GM06990 (cell line): ENCODE data around the gene TMEM208.

ENCODE experiments used
- DNase-seq: peaks from one replicate; pipeline ENCODE4 v3.0.0-alpha.2; 2011; ENCODE audit not compliant: insufficient read length; ENCODE audit errors: extremely low read depth
- H3K27me3 ChIP-seq: replicated peaks from 2 replicates; pipeline ENCODE4 v1.6.0; 2011; ENCODE audit warnings: low read length; ENCODE audit not compliant: control insufficient read depth, insufficient read depth
- H3K36me3 ChIP-seq: 2 replicates; pipeline ENCODE4 v1.5.1; 2011; ENCODE audit warnings: low read length; ENCODE audit not compliant: control insufficient read depth, insufficient read depth
- H3K4me3 ChIP-seq: replicated peaks from 2 replicates; pipeline ENCODE4 v1.5.1; 2011; ENCODE audit warnings: low read depth, mild to moderate bottlenecking, control low read depth, low read length
- CTCF ChIP-seq: IDR thresholded peaks from 2 replicates; pipeline ENCODE4 v1.5.1; 2011; ENCODE audit warnings: low read length, control low read depth, mild to moderate bottlenecking, inconsistent platforms; ENCODE audit not compliant: insufficient read depth, poor library complexity, severe bottlenecking

The TMEM208 gene

GRCh38 chr16:67227567-67227921, 614 bp downstream of the TMEM208 start:
- H3K36me3 ChIP-seq, result peaks cover 34% of the 10 kb centered on the region
- no peaks in the 10 kb centered on the region for H3K27me3 ChIP-seq
- no peak for DNase-seq
- peak overlapping the region; percentile 85 for H3K4me3 ChIP-seq
- no peak for TF ChIP-seq CTCF

- no peaks in the 10 kb centered on the region for H3K27me3 ChIP-seq
Observed at GRCh38 chr16:67228034-67228785, 1.3 kb downstream of the TMEM208 start.

DNA sequence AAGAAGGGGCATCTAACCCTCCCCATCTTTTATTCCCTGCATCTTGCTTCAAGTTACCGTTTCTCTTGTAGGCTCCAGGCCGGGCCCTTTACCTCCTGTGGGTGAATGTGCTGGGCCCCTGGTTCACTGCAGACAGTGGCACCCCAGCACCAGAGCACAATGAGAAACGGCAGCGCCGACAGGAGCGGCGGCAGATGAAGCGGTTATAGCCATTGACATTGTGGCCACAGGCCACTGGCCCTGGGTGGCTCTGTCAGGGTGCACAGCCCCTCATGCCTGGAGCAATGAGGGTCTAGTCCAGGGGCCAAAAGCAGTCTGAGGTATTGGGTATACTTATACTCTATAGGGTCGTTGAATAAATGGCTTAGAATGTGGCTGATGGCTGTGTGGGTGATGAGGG, 2.0 kb downstream of the TMEM208 start:
- Histone ChIP-seq H3K27me3 (no peaks in the 10 kb centered on the region), H3K36me3 (peaks cover 38% of the 10 kb centered on the region), H3K4me3 (no peak overlapping the region)
- no peak for TF ChIP-seq CTCF
- no peak for DNase-seq

More at GRCh38 chr16:67228034-67228785, 1.3 kb downstream of the TMEM208 start:
- TF ChIP-seq CTCF, result no peak
- DNase-seq, result no peak
- Histone ChIP-seq H3K36me3 (peaks cover 34% of the 10 kb centered on the region), H3K4me3 (peak overlapping the region; percentile 85)

DNA sequence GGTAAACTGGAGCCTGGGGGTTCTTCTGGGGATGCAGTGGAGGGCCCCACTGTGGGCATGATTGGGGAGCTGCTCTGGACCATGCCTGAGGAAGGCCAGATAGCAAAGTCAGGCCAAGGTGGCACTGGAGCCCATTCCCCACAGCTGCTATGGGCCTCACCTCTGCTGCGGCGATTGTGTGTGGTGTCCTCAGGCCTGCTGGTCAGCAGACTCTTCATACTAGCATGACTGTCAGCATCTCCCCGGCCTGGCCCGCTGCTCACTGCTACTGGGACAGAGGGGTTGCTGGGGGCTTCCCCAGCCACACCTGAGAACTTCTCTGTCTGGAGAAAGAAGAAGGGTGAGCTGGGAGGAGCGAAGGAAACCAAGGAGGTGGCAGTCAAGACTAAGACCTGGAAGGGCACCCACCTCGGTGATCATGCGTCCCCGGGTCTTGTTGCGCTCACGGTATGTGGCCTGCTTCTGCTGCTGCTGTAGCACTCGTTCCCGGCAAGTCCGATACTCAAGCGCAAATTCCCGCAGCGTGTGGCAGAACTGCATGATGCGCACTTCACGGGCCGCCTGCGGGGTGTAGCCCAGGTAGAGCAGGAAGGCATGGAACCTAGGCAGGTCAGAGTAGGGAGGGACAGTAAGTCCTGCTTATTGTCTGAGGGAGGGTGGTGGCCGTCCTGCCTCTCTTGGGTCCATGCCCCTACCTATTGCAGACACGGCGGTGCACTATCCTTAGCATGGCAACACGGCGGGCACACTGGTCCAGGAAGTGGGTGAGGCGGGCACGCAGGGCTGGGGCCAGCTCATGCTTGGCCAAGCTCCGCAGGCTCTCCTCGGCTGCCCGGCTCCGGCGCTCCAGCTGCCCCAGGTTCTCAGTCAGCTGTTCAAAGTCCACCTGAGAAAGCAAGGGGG, 3.2 kb downstream of the TMEM208 start:
- peaks cover 39% of the 10 kb centered on the region for H3K36me3 ChIP-seq

DNA sequence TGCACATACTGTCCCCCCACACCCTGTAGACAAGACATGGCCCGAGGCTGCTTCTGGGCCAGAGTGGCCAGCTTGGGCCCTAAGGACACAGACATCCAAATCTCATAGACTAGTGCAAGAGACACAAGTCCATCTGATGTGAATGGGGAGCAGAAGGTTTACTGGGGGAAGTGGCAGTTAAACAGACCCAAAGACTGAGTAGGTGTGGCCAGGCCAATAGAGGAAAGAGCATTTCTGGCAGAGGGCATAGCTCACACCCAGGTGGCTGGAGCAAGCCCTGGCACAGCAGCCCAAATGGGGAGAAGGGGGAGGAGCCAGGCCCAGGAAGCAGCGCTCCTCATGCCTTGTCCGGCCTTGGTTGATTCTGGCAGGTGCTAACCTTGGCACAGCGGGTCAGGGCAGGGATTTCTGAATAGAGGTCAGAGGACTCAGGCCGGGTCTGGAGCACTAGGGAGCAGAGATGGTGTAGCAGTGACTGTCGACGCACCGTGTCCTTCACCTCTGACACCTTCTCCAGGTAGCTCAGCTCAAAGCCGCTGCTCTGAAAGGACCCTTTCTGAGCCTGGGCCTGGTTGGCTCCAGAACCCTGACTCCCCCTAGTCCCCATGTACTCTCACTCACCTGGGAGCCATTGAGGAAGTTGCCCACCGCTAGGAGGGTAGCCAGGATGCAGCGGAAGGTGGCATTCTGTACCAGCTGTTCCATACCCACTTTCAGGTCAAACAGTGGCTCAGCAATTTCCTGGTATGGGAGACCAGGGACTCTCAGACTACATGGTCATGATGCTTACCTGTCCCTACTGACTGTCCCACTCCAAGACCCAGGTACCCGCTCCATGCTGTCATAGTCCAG, 4.1 kb downstream of the TMEM208 start:
- Histone ChIP-seq H3K27me3 (no peaks in the 10 kb centered on the region), H3K4me3 (no peak overlapping the region), H3K36me3 (peaks cover 44% of the 10 kb centered on the region)
- TF ChIP-seq CTCF, result no peak
- DNase-seq, result no peak

More for the DNA sequence above, 3.2 kb downstream of the TMEM208 start:
- Histone ChIP-seq H3K4me3 (no peak overlapping the region), H3K27me3 (no peaks in the 10 kb centered on the region)
- no peak for DNase-seq
- no peak for TF ChIP-seq CTCF
